Smooth muscle cell (in vitro differentiated cells): ENCODE measurements around the gene USF2. TPM values are rescaled to one million over a fixed set of nuclear protein-coding genes. Genes with fewer than 3 reads are reported as not detected.

Experiments used
- DNase-seq: peaks from one replicate; lab custom pipeline; 2025; ENCODE audit not compliant: unreplicated experiment; lab: John Stamatoyannopoulos, UW
- H2AFZ ChIP-seq: fragments of 200-600 bp; sonication (generic); 2 replicates; pipeline ENCODE4 v1.6.0; 2016; ENCODE audit warnings: antibody characterized with exemption, low read depth, mild to moderate bottlenecking
- H3F3A ChIP-seq: fragments of 200-600 bp; sonication (generic); 2 replicates; pipeline ENCODE4 v1.6.0; 2017; ENCODE audit warnings: antibody characterized with exemption, low read depth
- H3K27ac ChIP-seq: fragments of 200-600 bp; sonication (generic); 2 replicates; pipeline ENCODE4 v1.5.1; 2016; ENCODE audit warnings: low read depth, mild to moderate bottlenecking
- H3K27me3 ChIP-seq: fragments of 200-600 bp; sonication (generic); 2 replicates; pipeline ENCODE4 v1.6.1; 2016; ENCODE audit warnings: low read depth, mild to moderate bottlenecking
- H3K36me3 ChIP-seq: fragments of 200-600 bp; sonication (generic); 2 replicates; pipeline ENCODE4 v1.5.1; 2016; ENCODE audit warnings: low read depth
- H3K4me1 ChIP-seq: fragments of 200-600 bp; sonication (generic); 2 replicates; pipeline ENCODE4 v1.5.1; 2016; ENCODE audit warnings: low read depth
- H3K4me2 ChIP-seq: fragments of 200-600 bp; sonication (generic); 2 replicates; pipeline ENCODE4 v1.6.0; 2016; ENCODE audit warnings: mild to moderate bottlenecking
- H3K4me3 ChIP-seq: fragments of 200-600 bp; sonication (generic); 2 replicates; pipeline ENCODE4 v1.5.1; 2016; ENCODE audit warnings: mild to moderate bottlenecking
- H3K79me2 ChIP-seq: fragments of 200-600 bp; sonication (generic); 2 replicates; pipeline ENCODE4 v1.6.0; 2016; ENCODE audit warnings: low read depth, mild to moderate bottlenecking
- H3K9ac ChIP-seq: fragments of 200-600 bp; sonication (generic); 2 replicates; pipeline ENCODE4 v1.6.0; 2016; ENCODE audit warnings: low read depth
- H3K9me3 ChIP-seq: fragments of 200-600 bp; sonication (generic); replicated peaks from 2 replicates; pipeline ENCODE4 v1.5.1; 2016; ENCODE audit warnings: low read depth
- H4K20me1 ChIP-seq: fragments of 200-600 bp; sonication (generic); 2 replicates; pipeline ENCODE4 v1.6.0; 2016; ENCODE audit warnings: low read depth
- CTCF ChIP-seq: fragments of 200-600 bp; sonication (generic); IDR thresholded peaks from 2 replicates; pipeline ENCODE4 v1.5.1; 2017; ENCODE audit warnings: borderline replicate concordance, mild to moderate bottlenecking, antibody characterized with exemption; ENCODE audit not compliant: insufficient read depth, poor library complexity, severe bottlenecking
- WGBS: methylation state at CpG from one replicate; pipeline ENCODE4 v1.1.7; 2016; ENCODE audit warnings: low lambda C conversion rate; 5-methylcytosine and 5-hydroxymethylcytosine counted together
- polyA plus RNA-seq: library from polyadenylated mRNA; unstranded; fragments of >200 nt; fragmentation: Nextera tagmentation; extraction: Ambion mirVana; gene quantifications from 2 replicates; pipeline ENCODE4 v1.2.1, GENCODE V29; 2016
- total RNA-seq: library from RNA; depleted of rRNA; stranded (reverse); fragments of >200 nt; gene quantifications from 2 replicates; pipeline ENCODE4 v1.2.3, GENCODE V29; 2014

Gene USF2
- total and polyA plus RNA-seq, 2 experiments from 2014 or later = 20.0 to 34.4 TPM

GRCh38 chr19:35294328-35294727 lies 25.6 kb downstream of the USF2 start:
- WGBS = 78% methylated on average over 3 of the region's 3 CpGs
- no peaks in the 10 kb centered on the region for H3K4me1 ChIP-seq
- no peak overlapping the region for H2AFZ ChIP-seq
- H3K4me3 ChIP-seq = no peak overlapping the region
- no peak for TF ChIP-seq CTCF
- H3K79me2 ChIP-seq = no peaks in the 10 kb centered on the region
- H3K9ac ChIP-seq = no peak overlapping the region
- no peaks in the 10 kb centered on the region for H3F3A ChIP-seq
- no peaks in the 10 kb centered on the region for H3K9me3 ChIP-seq
- no peak overlapping the region for H3K27ac ChIP-seq
- H3K4me2 ChIP-seq = no peak overlapping the region
- no peak for DNase-seq
- H3K27me3 ChIP-seq = no peaks in the 10 kb centered on the region
- H3K36me3 ChIP-seq = no peaks in the 10 kb centered on the region
- no peaks in the 10 kb centered on the region for H4K20me1 ChIP-seq

DNA sequence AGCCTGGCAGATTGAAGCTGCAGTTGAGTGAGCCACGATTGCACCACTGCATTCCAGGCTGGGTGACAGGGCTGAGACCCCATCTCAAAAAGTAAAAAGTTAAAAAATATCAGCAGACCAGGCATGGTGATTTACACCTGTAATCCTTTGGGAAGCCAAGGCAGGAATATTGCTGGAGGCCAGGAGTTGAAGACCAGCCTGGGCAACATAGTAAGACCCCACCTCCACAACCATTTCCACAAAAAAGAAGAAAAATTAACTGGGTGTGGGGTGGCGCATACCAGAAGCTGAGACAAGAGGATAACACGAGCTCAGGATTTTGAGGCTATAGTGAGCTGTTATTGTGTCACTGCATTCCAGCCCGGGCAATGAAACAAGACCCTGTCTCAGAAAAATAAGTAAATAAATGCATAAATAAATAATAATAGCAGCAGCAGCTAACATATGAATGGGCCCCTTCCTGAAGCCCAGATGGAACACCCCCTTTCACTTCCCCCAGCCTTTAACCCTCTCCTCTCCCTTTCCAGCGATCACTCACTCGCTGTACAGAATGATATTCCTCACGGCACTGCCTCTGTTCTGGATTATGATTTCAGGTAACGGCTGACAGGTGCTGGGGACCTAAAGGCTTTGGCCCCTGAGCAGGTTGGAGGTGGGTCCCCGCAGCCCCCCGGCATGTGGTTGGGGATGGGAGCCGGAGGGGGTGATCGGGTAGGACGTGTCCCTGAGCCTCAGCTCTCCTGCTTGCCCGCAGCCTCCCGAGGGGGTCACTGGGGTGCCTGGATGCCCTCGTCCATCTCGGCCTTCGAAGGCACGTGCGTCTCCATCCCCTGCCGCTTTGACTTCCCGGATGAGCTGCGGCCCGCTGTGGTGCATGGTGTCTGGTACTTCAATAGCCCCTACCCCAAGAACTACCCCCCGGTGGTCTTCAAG lies 26.4 kb downstream of the USF2 start:
- H2AFZ ChIP-seq = no peak overlapping the region
- H3K79me2 ChIP-seq = no peaks in the 10 kb centered on the region
- no peak overlapping the region for H3K27ac ChIP-seq
- H3K4me3 ChIP-seq = no peak overlapping the region
- WGBS = 85% methylated on average over 25 of the region's 25 CpGs
- no peaks in the 10 kb centered on the region for H3K9me3 ChIP-seq
- H3F3A ChIP-seq = no peaks in the 10 kb centered on the region
- no peak for DNase-seq
- H3K27me3 ChIP-seq = no peaks in the 10 kb centered on the region
- H4K20me1 ChIP-seq = no peaks in the 10 kb centered on the region
- TF ChIP-seq CTCF = no peak
- H3K9ac ChIP-seq = no peak overlapping the region
- no peaks in the 10 kb centered on the region for H3K4me1 ChIP-seq
- no peaks in the 10 kb centered on the region for H3K36me3 ChIP-seq
- no peak overlapping the region for H3K4me2 ChIP-seq

GRCh38 chr19:35295792-35296462 lies 27.2 kb downstream of the USF2 start:
- Histone ChIP-seq H3K4me2 (no peak overlapping the region), H3K79me2 (no peaks in the 10 kb centered on the region), H3K27ac (no peak overlapping the region), H2AFZ (no peak overlapping the region), H3F3A (no peaks in the 10 kb centered on the region), H3K9ac (no peak overlapping the region), H3K4me3 (no peak overlapping the region), H4K20me1 (no peaks in the 10 kb centered on the region), H3K27me3 (no peaks in the 10 kb centered on the region), H3K36me3 (no peaks in the 10 kb centered on the region), H3K4me1 (no peaks in the 10 kb centered on the region), H3K9me3 (no peaks in the 10 kb centered on the region)
- 71% methylated on average over 24 of the region's 24 CpGs for WGBS
- DNase-seq = no peak
- no peak for TF ChIP-seq CTCF
